GM19239 (cell line): ENCODE results near the gene S100A3.
"Not testable (repeated sequence)": the region's sequence is repeated elsewhere in the genome, so short reads cannot be mapped to it uniquely, and the experiment has no call there.

Source experiments
- DNase-seq: peaks from one replicate; pipeline ENCODE4 v3.0.0; 2011; ENCODE audit warnings: low spot score; ENCODE audit not compliant: insufficient read length
- FAIRE-seq: peaks from 2 replicates; lab custom pipeline; 2011; peaks lifted over from hg19 to GRCh38; lab: Jason Lieb, UNC

Gene S100A3

DNA sequence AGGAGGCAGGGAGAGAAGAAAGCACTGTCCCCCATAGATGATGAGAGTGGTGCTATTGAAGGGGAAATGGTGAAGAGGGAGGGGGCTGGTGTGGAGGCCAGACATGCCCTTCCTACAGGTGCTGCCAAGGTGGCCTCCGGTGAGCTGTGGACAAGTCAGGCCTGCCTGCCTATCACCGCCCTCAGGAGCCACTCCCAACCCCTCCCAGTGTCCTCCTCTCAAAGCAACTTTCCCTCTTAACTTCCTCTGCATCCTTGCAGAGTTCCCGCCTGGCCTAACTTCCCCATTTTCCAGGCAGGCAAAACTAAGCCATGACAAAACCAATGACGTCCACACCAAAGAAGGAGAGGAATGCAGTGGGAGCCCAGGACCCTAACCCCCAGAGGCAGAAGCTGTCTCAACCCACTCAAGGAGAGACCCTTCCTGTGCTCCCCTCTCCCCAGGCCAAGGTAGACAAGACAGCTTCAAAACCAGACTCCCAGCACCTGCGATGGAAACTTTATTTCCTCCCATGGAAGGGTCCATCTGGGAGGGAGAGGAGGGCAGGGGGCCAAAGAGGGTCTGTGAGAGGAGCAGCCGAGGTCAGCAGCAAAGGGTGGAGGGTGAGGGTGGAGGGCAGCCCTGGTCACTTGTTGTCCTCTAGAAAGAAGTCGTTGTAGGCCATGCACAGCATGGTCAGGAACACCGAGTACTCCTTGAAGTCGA is 12.2 kb downstream of the S100A3 start:
- FAIRE-seq = no peak
- DNase-seq = no peak

DNA sequence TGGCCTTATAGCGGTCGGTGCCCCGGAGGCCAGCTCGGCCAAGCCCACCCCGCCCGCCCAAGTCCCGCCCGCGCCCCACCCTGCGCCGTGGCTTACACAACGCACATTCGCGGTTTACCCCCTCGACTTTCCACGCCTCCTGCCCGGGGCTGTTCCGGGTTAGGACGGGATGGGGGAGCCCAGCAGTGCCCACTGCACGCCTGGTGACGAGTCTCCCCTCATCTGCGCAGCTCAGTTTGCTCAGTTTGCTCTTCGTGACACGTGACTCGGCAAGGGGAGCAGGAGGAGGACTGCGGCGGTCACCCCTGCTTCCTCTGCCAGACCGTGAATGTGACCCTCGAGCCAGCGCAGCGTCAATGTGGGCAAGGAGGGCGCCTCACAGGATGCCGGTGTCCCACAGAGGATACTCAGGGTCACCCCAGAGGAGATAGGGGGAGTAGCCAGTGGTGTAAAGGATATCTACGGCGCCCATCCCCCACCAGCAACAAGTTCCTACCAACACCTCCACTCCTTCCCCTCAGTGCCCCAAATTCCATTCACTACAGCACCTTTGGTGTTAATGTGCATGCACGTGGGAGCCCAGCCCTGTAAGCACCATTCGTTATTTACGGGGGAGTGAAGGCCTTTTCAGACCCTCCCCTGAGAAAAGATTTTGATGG is 12.9 kb downstream of the S100A3 start:
- DNase-seq (no peak), FAIRE-seq (no peak)

DNA sequence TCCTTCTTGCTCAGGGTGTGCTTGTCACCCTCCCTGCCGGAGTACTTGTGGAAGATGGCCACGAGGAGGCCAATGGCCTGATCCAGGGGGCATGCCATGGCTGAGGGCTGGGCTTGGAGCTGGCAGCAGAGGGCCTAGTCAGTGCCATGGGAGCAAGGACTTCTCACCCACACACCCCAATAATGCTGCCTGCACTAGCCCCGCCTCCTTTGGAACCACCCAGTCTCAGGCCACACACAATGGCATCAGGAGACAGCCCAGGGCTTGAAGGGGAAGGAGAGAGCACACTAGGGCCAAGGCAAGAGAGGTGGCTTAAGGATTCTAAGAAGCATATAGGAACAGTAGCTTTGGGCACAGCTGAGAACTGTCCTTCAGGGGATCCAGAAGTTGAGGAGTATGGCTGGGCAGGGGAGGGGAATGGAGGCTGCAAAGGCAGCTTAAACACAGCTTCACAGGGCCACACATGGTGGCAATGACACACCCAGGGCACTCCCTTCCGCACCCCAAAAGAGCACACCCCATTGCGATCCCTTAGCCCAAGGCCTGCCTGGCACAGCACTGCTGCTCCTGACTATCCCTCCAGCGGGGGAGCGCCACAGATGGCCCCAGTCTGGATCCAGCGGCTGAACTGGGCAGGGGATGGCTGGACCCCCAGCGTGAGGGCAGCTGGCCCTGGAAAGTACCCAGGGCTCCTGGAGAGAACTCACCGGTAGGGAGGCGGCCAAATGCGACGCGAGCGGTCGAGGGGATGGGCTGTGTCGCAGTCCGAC is 13.6 kb downstream of the S100A3 start, which contains the start of gene S100A6:
Gene S100A6, minus strand, starts transcription at position 750 of the 770 bp plus-strand sequence. Its CDS starts 652 bp downstream, at position 98.
- DNase-seq = no peak
- FAIRE-seq = no peak

DNA sequence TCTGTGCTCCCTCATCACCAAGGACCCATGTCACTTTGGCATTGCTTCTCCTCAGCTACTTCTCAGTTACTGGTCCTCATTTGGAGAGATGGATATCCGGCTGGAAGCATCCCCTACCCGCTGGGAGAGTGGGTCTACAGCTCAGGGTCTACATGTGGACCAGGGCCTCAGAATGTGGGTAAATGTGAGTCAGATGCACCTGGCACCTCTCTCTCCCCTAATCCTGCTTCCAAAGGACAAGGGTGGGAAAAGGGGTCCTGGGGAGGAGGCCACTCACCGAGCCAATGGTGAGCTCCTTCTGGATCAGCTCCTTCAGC is 14.2 kb downstream of the S100A3 start:
- no peak for DNase-seq

DNA sequence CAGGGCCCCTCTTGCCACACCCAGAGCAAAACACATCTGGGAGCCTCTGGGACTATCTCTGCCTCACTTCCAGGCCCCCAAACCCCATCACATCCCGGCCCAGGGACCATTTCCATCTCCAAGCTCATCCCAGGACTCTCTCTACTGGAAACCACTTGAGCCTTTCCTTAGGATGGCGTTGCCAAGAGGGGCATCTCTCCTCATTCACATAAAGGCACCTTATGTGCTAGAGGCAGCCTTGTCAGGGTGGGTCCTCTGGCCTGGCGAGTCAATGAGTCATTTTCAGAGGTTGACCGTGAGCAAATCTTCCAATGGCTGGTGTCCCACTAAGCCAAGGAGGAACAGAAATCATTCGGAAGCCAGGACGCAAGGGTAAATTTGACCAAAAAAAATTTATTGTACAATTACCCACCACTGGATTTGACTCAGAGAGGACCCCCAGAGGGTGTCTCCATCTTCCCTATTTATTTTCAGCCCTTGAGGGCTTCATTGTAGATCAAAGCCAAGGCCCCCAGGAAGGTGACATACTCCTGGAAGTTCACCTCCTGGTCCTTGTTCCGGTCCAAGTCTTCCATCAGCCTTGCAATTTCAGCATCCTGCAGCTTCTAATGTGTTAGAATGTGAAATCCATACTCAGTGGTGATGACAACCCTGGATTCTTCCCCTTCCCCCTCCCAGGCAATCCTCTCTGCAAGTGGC is 14.7 kb downstream of the S100A3 start:
- no peak for DNase-seq
- FAIRE-seq = no peak

More for the DNA sequence above, 14.2 kb downstream of the S100A3 start:
- no peak for FAIRE-seq

DNA sequence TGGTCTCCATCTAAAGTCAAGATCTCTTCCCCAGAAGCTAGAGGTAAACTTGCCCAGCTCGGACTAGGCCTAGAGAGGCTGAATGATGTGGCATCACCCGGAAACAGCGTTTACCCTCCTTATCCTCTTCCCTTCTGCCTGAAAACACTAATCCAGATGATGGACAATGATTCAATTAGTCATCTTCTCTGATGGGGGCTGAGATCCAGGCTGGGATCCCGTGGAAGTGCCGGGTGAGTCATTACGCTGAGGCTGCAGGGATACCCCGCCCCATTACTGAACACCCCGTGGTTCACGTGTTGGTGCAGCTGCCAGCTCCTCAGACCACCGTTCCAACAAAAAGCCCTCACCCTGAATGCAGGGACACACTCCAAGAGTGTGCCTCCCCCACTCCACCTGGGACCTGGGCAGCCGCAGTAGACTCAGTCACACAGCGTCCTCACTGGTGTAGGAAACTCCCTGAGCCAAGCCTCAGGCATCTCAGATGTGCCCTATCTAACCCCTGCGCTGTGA is 15.3 kb downstream of the S100A3 start:
- FAIRE-seq = no peak

DNA sequence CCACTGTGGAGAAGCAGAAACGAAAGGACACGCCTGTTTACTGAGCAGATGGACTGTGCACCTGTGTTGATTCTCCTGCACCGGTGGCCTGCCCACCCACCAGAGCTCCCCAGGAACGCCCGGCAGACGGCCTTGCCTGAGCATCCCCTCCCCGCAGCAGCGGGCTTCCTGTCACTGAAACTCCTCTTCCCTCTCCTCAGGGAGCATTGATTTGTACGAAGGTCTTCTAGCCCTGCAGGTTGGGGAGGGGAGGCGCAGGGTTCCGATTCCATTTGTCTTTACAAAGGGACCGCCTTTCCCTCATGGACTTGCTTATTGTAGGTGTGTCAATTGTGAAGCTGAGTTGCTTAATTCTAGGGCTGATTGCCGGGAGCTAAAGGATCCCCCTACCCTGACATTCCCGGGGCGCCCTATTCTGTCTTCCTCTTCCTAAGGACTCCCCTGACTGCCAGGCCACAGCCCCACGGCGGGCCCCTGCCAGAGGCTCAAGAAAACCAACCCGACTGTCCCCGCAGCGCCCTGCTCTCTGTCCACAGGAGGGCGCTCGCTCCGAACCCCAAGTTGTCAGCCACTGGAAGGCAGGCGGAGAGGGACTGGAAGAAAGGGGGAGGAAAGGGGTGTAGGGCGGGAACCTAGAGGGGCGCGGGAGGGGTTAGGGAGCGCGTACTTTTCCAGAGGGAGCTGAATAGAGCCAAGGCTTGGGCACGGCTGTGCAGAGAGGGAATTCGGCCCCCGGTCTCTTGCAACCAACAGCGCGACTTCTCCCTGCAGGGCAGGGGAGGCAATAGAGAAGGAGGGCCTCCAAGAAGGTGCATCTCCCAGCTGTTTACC is 16.1 kb downstream of the S100A3 start:
- no peak for FAIRE-seq
- no peak for DNase-seq

More for the DNA sequence above, 15.3 kb downstream of the S100A3 start:
- DNase-seq = no peak

DNA sequence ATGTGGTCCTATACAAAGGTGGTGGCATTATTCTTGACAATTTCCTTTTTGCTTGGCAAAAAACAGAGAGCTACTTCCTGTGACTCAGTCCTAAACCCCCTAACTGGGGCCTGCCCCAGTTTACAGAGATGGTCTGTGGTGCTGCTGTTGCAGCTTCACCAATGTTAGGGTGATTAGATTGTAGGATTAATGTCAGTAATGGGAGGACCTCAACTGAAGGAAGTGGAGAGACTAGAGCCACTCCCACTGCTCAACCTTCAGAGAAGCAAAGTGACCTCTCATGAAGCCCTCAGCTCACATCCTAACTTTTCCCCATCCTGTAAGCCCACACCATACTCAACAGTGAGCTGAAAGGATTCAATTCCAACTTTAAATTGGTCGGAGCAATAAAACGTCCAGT is 16.9 kb downstream of the S100A3 start:
- no peak for FAIRE-seq
- DNase-seq = no peak

DNA sequence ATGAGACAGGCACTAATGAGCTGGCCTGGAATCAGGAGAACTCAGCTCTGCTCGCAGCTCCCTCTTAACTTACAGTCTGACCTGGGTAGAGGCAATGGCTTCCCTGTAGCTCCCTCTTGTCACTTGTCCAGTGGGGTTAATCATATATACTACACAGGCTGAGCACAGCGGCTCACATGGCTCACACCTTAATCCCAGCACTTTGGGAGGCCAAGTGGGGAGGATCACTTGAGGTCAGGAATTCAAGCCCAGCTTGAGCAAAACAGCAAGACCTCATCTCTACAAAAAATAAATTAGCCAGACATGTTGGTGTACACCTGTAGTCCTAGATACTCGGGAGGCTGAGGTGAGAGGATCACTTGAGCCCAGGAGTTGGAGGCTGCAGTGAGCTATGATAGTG is 17.4 kb downstream of the S100A3 start:
- FAIRE-seq (no peak), DNase-seq (no peak)

DNA sequence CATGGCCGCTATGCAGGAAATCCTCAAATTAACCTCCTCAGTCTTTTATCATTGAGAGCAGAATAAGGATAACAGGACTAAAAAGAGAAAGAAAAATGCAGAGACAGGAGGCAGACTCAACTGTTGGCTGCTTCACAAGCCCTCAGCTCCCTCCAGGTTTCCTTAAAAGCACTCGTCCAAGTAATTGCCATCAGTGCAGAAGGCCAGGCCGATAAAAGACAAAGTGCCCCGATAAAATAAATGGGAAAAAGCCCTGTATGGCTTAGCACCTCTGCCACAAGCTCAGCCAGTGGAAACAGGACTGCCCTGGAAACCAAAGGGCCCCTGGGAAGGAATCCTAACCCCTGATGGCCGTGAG is 21.4 kb downstream of the S100A3 start:
- FAIRE-seq = no peak
- no peak for DNase-seq

DNA sequence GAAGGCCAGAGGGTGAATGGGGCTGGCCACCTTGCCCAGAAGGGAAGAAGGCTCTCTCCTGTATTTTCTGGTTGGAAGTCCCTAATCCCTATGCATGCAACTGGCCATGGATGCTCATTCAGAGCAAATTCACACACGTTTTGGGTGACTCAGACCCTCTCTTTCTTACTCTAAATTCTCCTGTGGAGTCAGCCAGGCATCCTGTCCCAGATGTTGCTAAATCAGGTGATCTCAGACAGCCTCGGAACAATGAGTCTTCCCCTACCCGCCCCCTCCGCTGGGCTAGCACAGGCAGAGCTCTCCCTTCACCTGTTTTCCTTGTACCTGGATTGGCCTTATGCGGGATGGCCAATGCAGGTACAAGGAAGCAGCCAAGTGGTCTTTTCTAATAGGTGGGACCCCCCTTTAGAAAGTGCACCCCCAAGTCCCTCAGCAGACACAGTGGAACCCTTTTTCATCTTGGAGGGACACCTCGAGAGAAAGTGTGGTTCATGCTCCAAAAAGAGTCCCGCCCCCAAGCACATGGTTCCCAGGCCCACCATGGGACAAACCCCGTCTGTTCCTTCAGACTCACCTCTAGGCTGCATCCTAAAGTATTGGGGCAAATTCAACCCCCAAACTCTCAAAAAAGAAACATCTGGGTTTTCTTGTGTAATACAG is 21.9 kb downstream of the S100A3 start:
- FAIRE-seq (no peak), DNase-seq (no peak)

DNA sequence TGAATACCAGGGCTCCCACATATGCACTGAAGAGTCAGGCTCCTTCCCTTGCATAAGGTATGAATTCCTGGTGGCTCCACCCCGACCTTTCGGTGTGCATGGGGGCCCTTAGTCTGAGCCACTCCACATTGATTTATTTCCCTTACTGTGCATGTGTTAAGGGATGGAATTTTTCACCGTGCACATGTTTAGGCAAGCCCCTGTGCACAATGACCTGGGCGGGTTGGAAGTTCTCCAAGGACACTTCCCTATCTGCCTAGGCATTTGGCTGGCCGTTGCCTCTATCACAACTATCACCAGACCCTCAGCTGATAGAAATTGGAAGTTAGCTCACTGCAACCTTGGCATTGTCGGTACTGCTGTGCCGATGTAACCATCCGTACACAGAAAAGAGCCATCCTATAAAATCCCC is 22.9 kb downstream of the S100A3 start:
- DNase-seq = no peak

DNA sequence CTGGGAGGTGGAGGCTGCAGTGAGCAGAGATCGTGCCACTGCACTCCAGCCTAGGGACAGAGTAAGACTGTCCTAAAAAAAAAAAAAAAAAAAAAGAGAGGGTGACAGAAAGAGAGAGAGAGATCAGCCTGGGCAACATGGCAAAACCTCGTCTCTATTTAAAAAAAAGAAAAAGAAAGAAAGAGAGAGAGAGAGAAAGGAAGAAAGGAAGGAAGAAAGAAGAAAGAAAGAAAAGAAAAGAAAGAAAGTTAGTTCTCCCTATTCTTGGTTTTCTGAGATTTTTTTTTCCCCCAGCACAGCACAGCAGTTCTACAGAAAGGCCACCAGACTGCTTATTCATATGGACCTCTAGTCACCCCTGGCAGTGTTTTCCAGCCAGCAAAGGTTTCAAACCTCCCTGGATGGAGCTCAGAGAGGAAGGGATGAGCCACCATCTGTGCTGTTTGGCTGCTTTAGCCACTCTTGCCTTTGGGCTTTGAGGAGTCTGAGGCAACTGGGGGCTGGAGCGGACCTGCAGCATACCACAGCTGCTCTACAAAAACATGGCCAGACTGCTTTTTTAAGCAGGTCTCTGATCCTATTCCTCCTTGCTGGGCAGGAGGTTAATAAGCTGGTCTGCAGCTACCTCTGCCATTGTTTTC is 23.9 kb downstream of the S100A3 start:
- DNase-seq = no peak
- FAIRE-seq = no peak

More for the DNA sequence above, 22.9 kb downstream of the S100A3 start:
- no peak for FAIRE-seq

DNA sequence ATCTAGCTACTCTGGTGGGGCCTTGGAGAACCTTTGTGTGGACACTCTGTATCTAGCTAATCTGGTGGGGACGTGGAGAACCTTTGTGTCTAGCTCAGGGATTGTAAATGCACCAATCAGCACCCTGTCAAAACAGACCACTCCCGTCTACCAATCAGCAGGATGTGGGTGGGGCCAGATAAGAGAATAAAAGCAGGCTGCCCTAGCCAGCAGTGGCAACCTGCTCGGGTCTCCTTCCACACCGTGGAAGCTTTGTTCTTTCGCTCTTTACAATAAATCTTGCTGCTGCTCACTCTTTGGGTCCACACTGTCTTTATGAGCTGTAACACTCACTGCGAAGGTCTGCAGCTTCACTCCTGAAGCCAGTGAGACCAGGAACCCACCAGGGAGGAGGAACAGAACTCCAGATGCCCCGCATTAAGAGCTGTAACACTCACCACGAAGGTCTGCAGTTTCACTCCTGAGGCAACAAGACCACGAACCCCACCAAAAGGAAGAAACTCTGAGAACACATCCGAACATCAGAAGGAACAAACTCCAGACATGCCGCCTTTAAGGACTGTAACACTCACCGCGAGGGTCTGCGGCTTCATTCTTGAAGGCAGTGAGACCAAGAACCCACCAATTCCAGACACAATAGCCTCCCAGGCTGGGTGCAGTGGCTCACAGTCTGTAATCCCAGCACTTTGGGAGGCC is 26.6 kb downstream of the S100A3 start:
- not testable (repeated sequence) for FAIRE-seq, DNase-seq

DNA sequence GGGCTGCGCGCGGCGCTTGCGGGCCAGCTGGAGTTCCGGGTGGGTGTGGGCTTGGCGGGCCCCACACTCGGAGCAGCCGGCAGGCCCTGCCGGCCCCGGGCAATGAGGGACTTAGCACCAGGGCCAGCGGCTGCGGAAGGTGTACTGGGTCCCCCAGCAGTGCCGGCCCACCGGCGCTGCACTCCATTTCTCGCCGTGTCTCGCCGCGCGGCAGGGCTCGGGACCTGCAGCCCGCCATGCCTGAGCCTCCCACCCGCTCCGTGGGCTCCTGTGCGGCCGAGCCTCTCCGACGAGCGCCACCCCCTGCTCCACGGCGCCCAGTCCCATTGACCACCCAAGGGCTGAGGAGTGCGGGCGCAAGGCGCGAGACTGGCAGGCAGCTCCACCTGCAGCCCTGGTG is 27.2 kb downstream of the S100A3 start:
- DNase-seq, FAIRE-seq: not testable (repeated sequence)

DNA sequence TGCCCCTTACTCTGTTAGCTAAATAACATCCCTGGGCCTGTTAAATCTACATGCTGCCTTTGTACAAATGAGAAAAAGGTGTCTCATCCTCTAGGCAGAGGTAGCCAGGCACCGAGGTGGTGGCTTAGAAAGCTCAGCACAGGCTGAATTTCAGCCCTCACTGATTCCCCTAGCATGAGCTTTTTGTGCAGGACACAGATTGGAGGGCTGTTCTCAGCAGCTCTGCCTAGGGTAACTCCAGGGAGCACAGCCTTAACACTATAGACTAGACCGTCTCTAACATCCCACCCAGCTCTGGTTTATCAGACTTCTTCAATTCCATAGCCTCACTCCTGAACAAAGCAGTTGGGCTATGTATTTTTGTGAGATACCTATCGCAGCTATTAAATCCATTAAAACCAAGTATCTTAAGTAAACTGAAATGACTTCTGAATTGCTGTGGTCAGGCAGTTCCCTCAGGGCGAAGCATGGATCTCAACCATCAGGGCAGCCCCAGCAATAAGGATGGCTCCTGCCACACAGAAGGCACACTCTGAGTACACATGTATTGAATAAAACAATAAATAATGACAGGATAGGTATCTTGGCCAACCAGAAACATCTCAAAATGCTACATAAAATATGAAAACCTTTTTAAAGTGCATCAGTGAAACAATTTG is 28.1 kb downstream of the S100A3 start:
- DNase-seq (no peak), FAIRE-seq (no peak)

DNA sequence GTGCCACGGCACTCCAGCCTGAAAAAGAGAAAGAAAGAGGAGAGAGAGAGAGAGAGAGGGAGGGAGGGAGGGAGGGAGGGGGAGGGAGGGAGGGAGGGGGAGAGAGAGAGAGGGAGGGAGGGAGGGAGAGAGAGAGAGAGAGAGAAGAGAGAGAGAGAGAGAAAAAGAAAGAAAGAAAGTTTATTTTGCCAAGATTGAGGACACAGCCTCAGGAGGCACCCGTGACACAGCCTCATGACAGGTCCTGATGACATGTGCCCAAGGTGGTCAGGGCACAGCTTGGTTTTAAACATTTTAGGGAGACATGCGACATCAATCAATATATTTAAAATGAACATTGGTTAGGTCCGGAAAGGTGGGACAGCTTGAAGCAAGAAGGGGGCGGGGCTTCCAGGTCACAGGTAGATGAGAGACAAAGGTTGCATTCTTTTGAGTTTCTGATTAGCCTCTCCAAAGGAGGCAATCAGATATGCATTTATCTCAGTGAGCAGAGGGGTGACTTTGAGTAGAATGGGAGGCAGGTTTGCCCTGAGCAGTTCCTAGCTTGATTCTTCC is 28.8 kb downstream of the S100A3 start:
- DNase-seq = not testable (repeated sequence)

More for the DNA sequence above, 28.8 kb downstream of the S100A3 start:
- FAIRE-seq = not testable (repeated sequence)
